Neural cell (in vitro differentiated cells): ENCODE data around the gene ARHGAP18. TPM values are rescaled to one million over a fixed set of nuclear protein-coding genes. Genes with fewer than 3 reads are reported as not detected.

Experiments
- H2AFZ ChIP-seq: fragments of 200-600, 300-800 bp; sonication (generic), shearing (Covaris generic); 2 replicates; pipeline ENCODE4 v1.6.0; 2014; ENCODE audit warnings: low read depth, mild to moderate bottlenecking, antibody characterized with exemption, low read length, moderate library complexity
- H3F3A ChIP-seq: fragments of 200-600 bp; shearing (Covaris generic); 2 replicates; pipeline ENCODE4 v1.6.1; 2016; ENCODE audit warnings: mild to moderate bottlenecking, moderate library complexity, mixed read lengths, antibody characterized with exemption, low read length; ENCODE audit not compliant: insufficient read depth, poor library complexity, severe bottlenecking
- H3K27ac ChIP-seq: fragments of 200-600, 300-800 bp; sonication (generic), shearing (Covaris generic); 2 replicates; pipeline ENCODE4 v1.5.1; 2014; ENCODE audit warnings: mild to moderate bottlenecking, low read length, moderate library complexity
- H3K27me3 ChIP-seq: fragments of 300-800, 200-600 bp; sonication (generic), shearing (Covaris generic); 2 replicates; pipeline ENCODE4 v1.6.0; 2014; ENCODE audit warnings: mild to moderate bottlenecking, low read depth, low read length, moderate library complexity; ENCODE audit not compliant: insufficient read depth
- H3K36me3 ChIP-seq: fragments of 300-800, 200-600 bp; sonication (generic), shearing (Covaris generic); 2 replicates; pipeline ENCODE4 v1.5.1; 2014; ENCODE audit warnings: mild to moderate bottlenecking, antibody characterized with exemption, low read length, moderate library complexity; ENCODE audit not compliant: insufficient read depth
- H3K4me2 ChIP-seq: fragments of 300-800, 200-600 bp; sonication (generic), shearing (Covaris generic); 2 replicates; pipeline ENCODE4 v1.6.0; 2014; ENCODE audit warnings: mild to moderate bottlenecking, low read length
- H3K4me3 ChIP-seq: fragments of 300-800, 200-600 bp; sonication (generic), shearing (Covaris generic); 2 replicates; pipeline ENCODE4 v1.5.1; 2014; ENCODE audit warnings: mild to moderate bottlenecking, low read length, moderate library complexity
- H3K79me2 ChIP-seq: fragments of 200-600 bp; shearing (Covaris generic); replicated peaks from 2 replicates; pipeline ENCODE4 v1.6.0; 2014; ENCODE audit warnings: mild to moderate bottlenecking, low read length, moderate library complexity; ENCODE audit not compliant: insufficient read depth
- H3K9ac ChIP-seq: fragments of 300-800, 200-600 bp; sonication (generic), shearing (Covaris generic); 2 replicates; pipeline ENCODE4 v1.6.1; 2016; ENCODE audit warnings: mild to moderate bottlenecking, low read length, mixed read lengths
- H3K9me2 ChIP-seq: fragments of 200-600 bp; shearing (Covaris generic); 2 replicates; pipeline ENCODE4 v1.6.1; 2016; ENCODE audit warnings: mild to moderate bottlenecking, low read length, mixed read lengths; ENCODE audit not compliant: insufficient read depth
- H3K9me3 ChIP-seq: fragments of 200-600, 300-800 bp; sonication (generic), shearing (Covaris generic); 2 replicates; pipeline ENCODE4 v1.6.1; 2016; ENCODE audit warnings: mild to moderate bottlenecking, mixed run types, low read length, moderate library complexity, mixed read lengths
- H4K20me1 ChIP-seq: fragments of 200-600 bp; shearing (Covaris generic); 2 replicates; pipeline ENCODE4 v1.6.1; 2016; ENCODE audit warnings: mild to moderate bottlenecking, mixed run types; ENCODE audit not compliant: insufficient read depth
- EP300 ChIP-seq: fragments of 450-650 bp; conservative IDR thresholded peaks from 2 replicates; pipeline ENCODE4 v1.6.1; 2014; ENCODE audit warnings: antibody characterized with exemption, mild to moderate bottlenecking, moderate library complexity; ENCODE audit not compliant: poor library complexity, severe bottlenecking
- EZH2 ChIP-seq: fragments of 200-600, 300-800 bp; shearing (Covaris generic), sonication (generic); IDR thresholded peaks from 2 replicates; pipeline ENCODE4 v1.6.1; 2014; ENCODE audit warnings: antibody characterized with exemption, low read length, borderline replicate concordance, mild to moderate bottlenecking; ENCODE audit not compliant: insufficient read depth, poor library complexity, severe bottlenecking
- MXI1 ChIP-seq: fragments of 450-650 bp; conservative IDR thresholded peaks from 2 replicates; pipeline ENCODE4 v1.6.1; 2014; ENCODE audit warnings: antibody characterized with exemption, mild to moderate bottlenecking; ENCODE audit not compliant: poor library complexity, severe bottlenecking
- POLR2AphosphoS5 ChIP-seq: IDR thresholded peaks from 2 replicates; pipeline ENCODE4 v1.6.1; 2012
- SMC3 ChIP-seq: fragments of 450-650 bp; conservative IDR thresholded peaks from 2 replicates; pipeline ENCODE4 v1.6.1; 2014; ENCODE audit warnings: antibody characterized with exemption, mild to moderate bottlenecking, moderate library complexity; ENCODE audit not compliant: poor library complexity
- TAF1 ChIP-seq: IDR thresholded peaks from 2 replicates; pipeline ENCODE4 v1.6.1; 2012; ENCODE audit warnings: low read depth
- polyA plus RNA-seq: library from polyadenylated mRNA; depleted of rRNA; stranded (reverse); fragments of >200 nt; gene quantifications from 2 replicates; pipeline ENCODE4 v1.2.3, GENCODE V29; 2014
- TF ChIP-seq, protein P1 (sequence below): IDR thresholded peaks from 2 replicates; pipeline ENCODE4 v1.6.1; 2012; ENCODE audit warnings: borderline replicate concordance
- TF ChIP-seq, protein P2 (sequence below): fragments of 450-650 bp; IDR thresholded peaks from 2 replicates; pipeline ENCODE4 v1.5.1; 2014; ENCODE audit warnings: antibody characterized with exemption, mild to moderate bottlenecking, moderate library complexity; ENCODE audit not compliant: poor library complexity, severe bottlenecking

ARHGAP18 gene
- polyA plus RNA-seq, 1 donor from 2014 or later: 4.7 TPM

DNA sequence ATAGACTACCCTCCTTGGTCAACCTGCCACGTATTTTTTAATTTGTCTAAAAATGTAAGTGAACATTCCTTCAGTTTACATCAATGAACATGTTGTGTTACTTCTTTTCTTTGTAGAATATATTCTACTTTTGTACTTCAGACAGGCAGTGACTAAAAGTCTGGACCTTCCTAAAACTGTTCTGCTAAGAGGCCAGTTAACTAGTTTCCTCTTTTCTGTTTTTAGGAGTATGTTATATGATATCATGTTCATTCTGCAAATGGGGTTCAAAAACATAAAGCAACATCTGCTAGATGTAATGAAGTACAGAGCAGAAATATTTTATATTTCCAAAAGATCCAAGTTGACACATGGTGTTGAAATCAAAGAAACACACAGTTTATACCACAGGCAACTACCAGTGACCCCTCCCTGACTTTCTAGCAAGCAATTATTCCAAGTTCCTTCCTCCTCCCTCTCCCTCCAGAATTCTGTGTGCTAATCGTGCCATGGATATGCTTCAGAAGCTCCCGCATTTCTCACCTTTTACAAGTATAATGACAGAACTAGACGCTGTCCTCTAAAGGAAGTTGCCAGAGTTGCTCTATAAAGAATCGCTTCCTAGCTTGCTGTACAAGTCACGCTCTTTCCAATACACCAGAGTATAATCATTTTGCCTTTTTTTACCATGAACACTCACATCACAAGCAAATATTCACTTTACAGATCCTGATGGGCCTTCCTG lies 64.7 kb downstream of the ARHGAP18 start:
- no peaks in the 10 kb centered on the region for H3K79me2 ChIP-seq
- no peak overlapping the region for H3K9ac ChIP-seq

DNA sequence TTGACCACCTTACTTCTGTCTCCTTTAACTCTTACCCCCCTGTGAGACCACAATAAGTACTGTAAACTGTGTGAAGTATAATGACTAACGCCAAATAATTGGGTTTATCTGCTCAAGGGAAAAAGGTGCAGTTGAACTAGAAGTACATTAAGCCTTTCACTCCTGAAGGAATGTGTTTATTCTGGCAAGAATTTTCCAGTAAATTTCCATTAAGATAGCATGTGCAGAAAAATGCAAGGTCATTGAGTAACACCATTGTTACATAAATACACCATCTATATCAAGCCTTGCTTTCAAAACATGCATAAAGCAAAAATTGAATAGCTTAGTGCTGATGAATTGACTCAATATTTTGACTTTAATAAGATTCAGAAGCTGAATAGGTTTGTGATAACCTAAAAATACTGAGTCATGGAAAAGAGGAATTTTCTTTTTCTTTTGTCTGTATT lies 65.4 kb downstream of the ARHGAP18 start:
- Histone ChIP-seq H3K4me3 (no peak overlapping the region), H3K9me2 (no peaks in the 10 kb centered on the region), H3K9me3 (no peaks in the 10 kb centered on the region), H3K27ac (no peak overlapping the region), H2AFZ (no peak overlapping the region), H3K27me3 (no peaks in the 10 kb centered on the region), H3F3A (no peaks in the 10 kb centered on the region), H3K4me2 (no peak overlapping the region), H3K79me2 (no peaks in the 10 kb centered on the region), H3K36me3 (no peaks in the 10 kb centered on the region), H3K9ac (no peak overlapping the region), H4K20me1 (no peaks in the 10 kb centered on the region)
- TF ChIP-seq, protein P1, sequence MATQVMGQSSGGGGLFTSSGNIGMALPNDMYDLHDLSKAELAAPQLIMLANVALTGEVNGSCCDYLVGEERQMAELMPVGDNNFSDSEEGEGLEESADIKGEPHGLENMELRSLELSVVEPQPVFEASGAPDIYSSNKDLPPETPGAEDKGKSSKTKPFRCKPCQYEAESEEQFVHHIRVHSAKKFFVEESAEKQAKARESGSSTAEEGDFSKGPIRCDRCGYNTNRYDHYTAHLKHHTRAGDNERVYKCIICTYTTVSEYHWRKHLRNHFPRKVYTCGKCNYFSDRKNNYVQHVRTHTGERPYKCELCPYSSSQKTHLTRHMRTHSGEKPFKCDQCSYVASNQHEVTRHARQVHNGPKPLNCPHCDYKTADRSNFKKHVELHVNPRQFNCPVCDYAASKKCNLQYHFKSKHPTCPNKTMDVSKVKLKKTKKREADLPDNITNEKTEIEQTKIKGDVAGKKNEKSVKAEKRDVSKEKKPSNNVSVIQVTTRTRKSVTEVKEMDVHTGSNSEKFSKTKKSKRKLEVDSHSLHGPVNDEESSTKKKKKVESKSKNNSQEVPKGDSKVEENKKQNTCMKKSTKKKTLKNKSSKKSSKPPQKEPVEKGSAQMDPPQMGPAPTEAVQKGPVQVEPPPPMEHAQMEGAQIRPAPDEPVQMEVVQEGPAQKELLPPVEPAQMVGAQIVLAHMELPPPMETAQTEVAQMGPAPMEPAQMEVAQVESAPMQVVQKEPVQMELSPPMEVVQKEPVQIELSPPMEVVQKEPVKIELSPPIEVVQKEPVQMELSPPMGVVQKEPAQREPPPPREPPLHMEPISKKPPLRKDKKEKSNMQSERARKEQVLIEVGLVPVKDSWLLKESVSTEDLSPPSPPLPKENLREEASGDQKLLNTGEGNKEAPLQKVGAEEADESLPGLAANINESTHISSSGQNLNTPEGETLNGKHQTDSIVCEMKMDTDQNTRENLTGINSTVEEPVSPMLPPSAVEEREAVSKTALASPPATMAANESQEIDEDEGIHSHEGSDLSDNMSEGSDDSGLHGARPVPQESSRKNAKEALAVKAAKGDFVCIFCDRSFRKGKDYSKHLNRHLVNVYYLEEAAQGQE: peak; percentile 56
- no peak for TF ChIP-seq POLR2AphosphoS5
- no peak for TF ChIP-seq TAF1
- TF ChIP-seq, protein P2, sequence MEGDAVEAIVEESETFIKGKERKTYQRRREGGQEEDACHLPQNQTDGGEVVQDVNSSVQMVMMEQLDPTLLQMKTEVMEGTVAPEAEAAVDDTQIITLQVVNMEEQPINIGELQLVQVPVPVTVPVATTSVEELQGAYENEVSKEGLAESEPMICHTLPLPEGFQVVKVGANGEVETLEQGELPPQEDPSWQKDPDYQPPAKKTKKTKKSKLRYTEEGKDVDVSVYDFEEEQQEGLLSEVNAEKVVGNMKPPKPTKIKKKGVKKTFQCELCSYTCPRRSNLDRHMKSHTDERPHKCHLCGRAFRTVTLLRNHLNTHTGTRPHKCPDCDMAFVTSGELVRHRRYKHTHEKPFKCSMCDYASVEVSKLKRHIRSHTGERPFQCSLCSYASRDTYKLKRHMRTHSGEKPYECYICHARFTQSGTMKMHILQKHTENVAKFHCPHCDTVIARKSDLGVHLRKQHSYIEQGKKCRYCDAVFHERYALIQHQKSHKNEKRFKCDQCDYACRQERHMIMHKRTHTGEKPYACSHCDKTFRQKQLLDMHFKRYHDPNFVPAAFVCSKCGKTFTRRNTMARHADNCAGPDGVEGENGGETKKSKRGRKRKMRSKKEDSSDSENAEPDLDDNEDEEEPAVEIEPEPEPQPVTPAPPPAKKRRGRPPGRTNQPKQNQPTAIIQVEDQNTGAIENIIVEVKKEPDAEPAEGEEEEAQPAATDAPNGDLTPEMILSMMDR: no peak

More for the DNA sequence above, 64.7 kb downstream of the ARHGAP18 start:
- H3K27ac ChIP-seq: no peak overlapping the region
- H3K27me3 ChIP-seq: no peaks in the 10 kb centered on the region
- no peak overlapping the region for H3K4me2 ChIP-seq
- no peaks in the 10 kb centered on the region for H3K9me3 ChIP-seq
- no peaks in the 10 kb centered on the region for H3K9me2 ChIP-seq
- no peaks in the 10 kb centered on the region for H3F3A ChIP-seq
- TF ChIP-seq, protein P1: no peak
- TF ChIP-seq, protein P2: no peak
- TF ChIP-seq EP300 (no peak), EZH2 (no peak), POLR2AphosphoS5 (no peak), MXI1 (no peak), SMC3 (no peak)
- H3K4me3 ChIP-seq: no peak overlapping the region
- H4K20me1 ChIP-seq: no peaks in the 10 kb centered on the region
- H2AFZ ChIP-seq: no peak overlapping the region
- no peaks in the 10 kb centered on the region for H3K36me3 ChIP-seq
